Measurements from ENCODE around the gene PRDM5.

PRDM5 gene

DNA sequence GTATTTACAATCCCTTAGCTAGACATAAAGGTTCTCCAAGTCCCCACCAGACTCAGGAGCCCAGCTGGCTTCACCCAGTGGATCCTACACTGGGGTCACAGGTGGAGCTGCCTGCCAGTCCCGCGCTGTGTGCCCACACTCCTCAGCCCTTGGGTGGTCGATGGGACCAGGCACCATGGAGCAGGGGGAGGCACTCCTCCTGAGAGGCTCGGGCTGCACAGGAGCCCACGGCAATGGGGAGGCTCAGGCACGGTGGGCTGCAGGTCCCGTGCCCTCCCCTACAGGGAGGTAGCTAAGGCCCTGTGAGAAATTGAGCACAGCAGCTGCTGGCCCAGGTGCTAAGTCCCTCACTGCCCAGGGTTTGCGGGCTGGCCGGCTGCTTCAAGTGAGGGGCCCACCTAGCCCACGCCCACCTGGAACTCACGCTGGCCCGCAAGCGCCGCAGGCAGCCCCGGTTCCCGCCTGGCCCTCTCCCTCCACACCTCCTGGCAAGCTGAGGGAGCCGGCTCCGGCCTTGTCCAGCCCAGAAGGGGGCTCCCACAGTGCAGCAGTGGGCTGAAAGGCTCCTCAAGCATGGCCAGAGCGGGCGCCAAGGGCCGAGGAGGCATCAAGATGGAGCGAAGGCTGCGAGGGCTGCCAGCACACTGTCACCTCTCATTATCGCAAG, 113.9 kb downstream of the PRDM5 start:
- H3K4me3 ChIP-seq (replicated peaks; ENCODE audit: low read depth, low read length): no peak overlapping the region

GRCh38 chr4:120801137-120801758, 121.3 kb downstream of the PRDM5 start:
- TF ChIP-seq, protein P1, sequence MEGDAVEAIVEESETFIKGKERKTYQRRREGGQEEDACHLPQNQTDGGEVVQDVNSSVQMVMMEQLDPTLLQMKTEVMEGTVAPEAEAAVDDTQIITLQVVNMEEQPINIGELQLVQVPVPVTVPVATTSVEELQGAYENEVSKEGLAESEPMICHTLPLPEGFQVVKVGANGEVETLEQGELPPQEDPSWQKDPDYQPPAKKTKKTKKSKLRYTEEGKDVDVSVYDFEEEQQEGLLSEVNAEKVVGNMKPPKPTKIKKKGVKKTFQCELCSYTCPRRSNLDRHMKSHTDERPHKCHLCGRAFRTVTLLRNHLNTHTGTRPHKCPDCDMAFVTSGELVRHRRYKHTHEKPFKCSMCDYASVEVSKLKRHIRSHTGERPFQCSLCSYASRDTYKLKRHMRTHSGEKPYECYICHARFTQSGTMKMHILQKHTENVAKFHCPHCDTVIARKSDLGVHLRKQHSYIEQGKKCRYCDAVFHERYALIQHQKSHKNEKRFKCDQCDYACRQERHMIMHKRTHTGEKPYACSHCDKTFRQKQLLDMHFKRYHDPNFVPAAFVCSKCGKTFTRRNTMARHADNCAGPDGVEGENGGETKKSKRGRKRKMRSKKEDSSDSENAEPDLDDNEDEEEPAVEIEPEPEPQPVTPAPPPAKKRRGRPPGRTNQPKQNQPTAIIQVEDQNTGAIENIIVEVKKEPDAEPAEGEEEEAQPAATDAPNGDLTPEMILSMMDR (IDR thresholded peaks at IDR 0.05; ENCODE audit: low read length, missing control alignments): no peak
- peak; percentile 80 for DNase-seq (ENCODE audit: low read depth)
- no peak overlapping the region for H3K4me3 ChIP-seq (replicated peaks; ENCODE audit: low read depth, low read length)

More for the DNA sequence above, 113.9 kb downstream of the PRDM5 start:
- no peak for DNase-seq (ENCODE audit: low read depth)
- TF ChIP-seq, protein P1 (IDR thresholded peaks at IDR 0.05; ENCODE audit: low read length, missing control alignments): no peak

- DNase-seq (ENCODE audit: low read depth): no peak
- H3K4me3 ChIP-seq (replicated peaks; ENCODE audit: low read depth, low read length): no peak overlapping the region
- TF ChIP-seq, protein P1 (IDR thresholded peaks at IDR 0.05; ENCODE audit: low read length, missing control alignments): no peak
Observed at GRCh38 chr4:120798570-120798969, 124.0 kb downstream of the PRDM5 start.

DNA sequence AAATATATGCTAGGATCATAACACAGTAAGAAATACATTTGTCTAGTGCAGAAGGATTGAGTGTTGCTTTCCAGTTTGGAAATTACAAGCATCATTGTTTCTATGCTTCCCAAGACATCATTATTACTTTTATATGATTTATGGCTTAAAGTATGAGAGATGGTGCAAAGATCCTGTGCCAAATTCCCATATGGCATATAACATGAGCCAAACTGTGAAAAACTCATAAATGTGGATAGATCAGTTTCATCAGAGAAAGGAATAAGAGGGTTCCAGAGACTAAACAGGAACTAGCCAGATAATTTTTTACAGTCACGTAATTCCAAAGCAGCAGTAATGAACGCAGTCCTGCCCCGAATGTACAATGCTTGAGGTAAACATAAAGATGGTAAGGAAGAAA, 126.3 kb downstream of the PRDM5 start:
- TF ChIP-seq, protein P1 (IDR thresholded peaks at IDR 0.05; ENCODE audit: low read length, missing control alignments): no peak
- H3K4me3 ChIP-seq (replicated peaks; ENCODE audit: low read depth, low read length): no peak overlapping the region
- DNase-seq (ENCODE audit: low read depth): no peak

GRCh38 chr4:120785202-120785601, 137.3 kb downstream of the PRDM5 start:
- TF ChIP-seq, protein P1 (IDR thresholded peaks at IDR 0.05; ENCODE audit: low read length, missing control alignments): no peak
- DNase-seq (ENCODE audit: low read depth): no peak
- H3K4me3 ChIP-seq (replicated peaks; ENCODE audit: low read depth, low read length): no peak overlapping the region

- no peak for DNase-seq (ENCODE audit: low read depth)
- TF ChIP-seq, protein P1 (IDR thresholded peaks at IDR 0.05; ENCODE audit: low read length, missing control alignments): no peak
- no peak overlapping the region for H3K4me3 ChIP-seq (replicated peaks; ENCODE audit: low read depth, low read length)
Observed at GRCh38 chr4:120777459-120777858, 145.1 kb downstream of the PRDM5 start.

DNA sequence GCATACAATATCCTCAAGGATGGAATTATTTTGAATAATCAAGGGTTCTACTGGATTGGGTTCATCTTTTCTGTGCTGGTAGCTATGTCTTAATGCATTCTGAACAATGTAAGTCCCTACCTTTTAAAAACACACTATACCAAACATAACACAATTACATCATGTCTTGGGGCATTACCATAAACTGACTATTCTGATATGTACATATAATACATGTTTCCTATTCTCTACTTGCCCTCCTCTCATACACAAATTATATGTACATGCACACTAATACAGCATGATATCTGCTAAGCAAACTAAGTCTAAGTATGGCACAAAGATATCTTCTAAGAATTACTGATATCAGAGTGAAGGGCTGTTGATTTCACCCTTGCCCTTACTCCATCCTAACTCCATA, 147.1 kb downstream of the PRDM5 start:
- DNase-seq (ENCODE audit: low read depth): no peak
- TF ChIP-seq, protein P1 (IDR thresholded peaks at IDR 0.05; ENCODE audit: low read length, missing control alignments): no peak
- no peak overlapping the region for H3K4me3 ChIP-seq (replicated peaks; ENCODE audit: low read depth, low read length)
